Liver (tissue), 9 donors: ENCODE measurements around the gene DUT. TPM values are rescaled to one million over a fixed set of nuclear protein-coding genes. Genes with fewer than 3 reads are reported as not detected.

Experiments used
- DNase-seq: peaks from one replicate; pipeline ENCODE4 v3.0.0-alpha.2; 2017; ENCODE audit warnings: low spot score
- H3K27ac ChIP-seq, 2 donors: one replicate each; pipeline ENCODE4 v1.7.0; 2013; ENCODE audit warnings: inconsistent platforms in 2 of 2, low read length in 2 of 2, control low read depth in 1 of 2, low read depth in 1 of 2, mild to moderate bottlenecking in 1 of 2
- H3K27me3 ChIP-seq, 4 donors: one replicate each; pipeline versions ENCODE4 v1.6.1 to v1.7.0; 2013; ENCODE audit warnings: low read length in 3 of 4, inconsistent platforms in 1 of 4, mild to moderate bottlenecking in 1 of 4, moderate library complexity in 1 of 4; ENCODE audit not compliant: control insufficient read depth in 4 of 4, insufficient read depth in 4 of 4
- H3K36me3 ChIP-seq, 4 donors: one replicate each; pipeline versions ENCODE4 v1.6.1 to v1.7.0; 2013; ENCODE audit warnings: low read length in 3 of 4, mild to moderate bottlenecking in 3 of 4, low read depth in 1 of 4, moderate library complexity in 1 of 4; ENCODE audit not compliant: control insufficient read depth in 4 of 4, insufficient read depth in 3 of 4
- H3K4me1 ChIP-seq, 4 donors: one replicate each; pipeline versions ENCODE4 v1.6.1 to v1.7.0; 2013; ENCODE audit warnings: low read length in 3 of 4, mild to moderate bottlenecking in 3 of 4, moderate library complexity in 1 of 4; ENCODE audit not compliant: control insufficient read depth in 4 of 4, insufficient read depth in 4 of 4
- H3K4me3 ChIP-seq, 3 donors: one replicate each; pipeline versions ENCODE4 v1.6.1 to v1.7.0; 2013; ENCODE audit warnings: low read length in 3 of 3, control low read depth in 1 of 3, low read depth in 1 of 3, mild to moderate bottlenecking in 1 of 3
- H3K9ac ChIP-seq, 2 donors: one replicate each; pipeline ENCODE4 v1.7.0; 2013; ENCODE audit warnings: low read length in 2 of 2, mild to moderate bottlenecking in 2 of 2, moderate library complexity in 2 of 2, control low read depth in 1 of 2, low read depth in 1 of 2
- H3K9me3 ChIP-seq, 4 donors: one replicate each; pipeline versions ENCODE4 v1.6.1 to v1.7.0; 2013; ENCODE audit warnings: low read length in 3 of 4; ENCODE audit not compliant: control insufficient read depth in 4 of 4
- CTCF ChIP-seq: fragments of 150-350 bp; IDR thresholded peaks from 2 replicates; pipeline ENCODE4 v1.5.1; 2017; ENCODE audit warnings: improper control_type of control experiment, low read depth, low read length; ENCODE audit not compliant: missing input control
- EGR1 ChIP-seq, 2 donors: IDR thresholded peaks; 2 replicates each; pipeline ENCODE4 v1.6.1; 2016 to 2018; ENCODE audit warnings: antibody characterized with exemption in 2 of 2, low read depth in 2 of 2
- FOXA1 ChIP-seq: IDR thresholded peaks from 2 replicates; pipeline ENCODE4 v1.6.1; 2016; ENCODE audit warnings: antibody characterized with exemption
- FOXA2 ChIP-seq: IDR thresholded peaks from 2 replicates; pipeline ENCODE4 v1.6.1; 2016; ENCODE audit warnings: antibody characterized with exemption
- GABPA ChIP-seq, 2 donors: IDR thresholded peaks in 1 of 2; conservative IDR thresholded peaks in 1 of 2; 2 replicates each; pipeline ENCODE4 v1.6.1; 2016; ENCODE audit warnings: antibody characterized with exemption in 2 of 2, mild to moderate bottlenecking in 1 of 2, moderate library complexity in 1 of 2
- HNF4A ChIP-seq, 2 donors: conservative IDR thresholded peaks; 2 replicates each; pipeline ENCODE4 v1.6.1; 2016; ENCODE audit warnings: antibody characterized with exemption in 2 of 2, mild to moderate bottlenecking in 2 of 2
- HNF4G ChIP-seq: IDR thresholded peaks from 2 replicates; pipeline ENCODE4 v1.6.1; 2016; ENCODE audit warnings: antibody characterized with exemption
- JUND ChIP-seq, 2 donors: IDR thresholded peaks; 2 replicates each; pipeline ENCODE4 v1.6.1; 2016; ENCODE audit warnings: antibody characterized with exemption in 2 of 2
- NR2F2 ChIP-seq: IDR thresholded peaks from 2 replicates; pipeline ENCODE4 v1.6.1; 2016; ENCODE audit warnings: antibody characterized with exemption
- RAD21 ChIP-seq, 2 donors: IDR thresholded peaks; 2 replicates each; pipeline ENCODE4 v1.6.1; 2016; ENCODE audit warnings: antibody characterized with exemption in 2 of 2, mild to moderate bottlenecking in 2 of 2
- REST ChIP-seq: IDR thresholded peaks from 2 replicates; pipeline ENCODE4 v1.6.1; 2016; ENCODE audit warnings: antibody characterized with exemption, mild to moderate bottlenecking
- RXRA ChIP-seq, 2 donors: IDR thresholded peaks; 2 replicates each; pipeline ENCODE4 v1.6.1; 2017 to 2018; ENCODE audit warnings: antibody characterized with exemption in 2 of 2, mild to moderate bottlenecking in 1 of 2
- SP1 ChIP-seq: IDR thresholded peaks from 2 replicates; pipeline ENCODE4 v1.6.1; 2018; ENCODE audit warnings: antibody characterized with exemption, mild to moderate bottlenecking
- TAF1 ChIP-seq: conservative IDR thresholded peaks from 2 replicates; pipeline ENCODE4 v1.6.1; 2016; ENCODE audit warnings: antibody characterized with exemption, mild to moderate bottlenecking
- YY1 ChIP-seq: IDR thresholded peaks from 2 replicates; pipeline ENCODE4 v1.6.1; 2016; ENCODE audit warnings: antibody characterized with exemption, mild to moderate bottlenecking
- ZBTB33 ChIP-seq: IDR thresholded peaks from 2 replicates; pipeline ENCODE4 v1.6.1; 2016; ENCODE audit warnings: antibody characterized with exemption
- WGBS: extraction: QIAGEN DNeasy Blood & Tissue Kit; methylation state at CpG from one replicate; pipeline ENCODE4 v1.1.7; 2013; 5-methylcytosine and 5-hydroxymethylcytosine counted together
- polyA plus RNA-seq, 2 donors: library from polyadenylated mRNA; stranded (reverse) in 1 of 2; unstranded in 1 of 2; fragments of 200-250 nt in 1 of 2; fragments of >200 nt in 1 of 2; fragmentation: Nextera tagmentation in 1 of 2; extraction: Ambion mirVana in 1 of 2; gene quantifications; one replicate each; pipeline versions ENCODE4 v1.2.1 to v1.2.3, GENCODE V29; 2013 to 2015
- total RNA-seq, 2 donors: library from RNA; depleted of rRNA; stranded (reverse); fragments of >200 nt; gene quantifications; one replicate each; pipeline ENCODE4 v1.2.3, GENCODE V29; 2014
- TF ChIP-seq, protein P1 (sequence below): IDR thresholded peaks from 2 replicates; pipeline ENCODE4 v1.6.1; 2016; ENCODE audit warnings: antibody characterized with exemption
- TF ChIP-seq, protein P2 (sequence below): IDR thresholded peaks from 2 replicates; pipeline ENCODE4 v1.6.1; 2016; ENCODE audit warnings: antibody characterized with exemption
- donor health status: healthy.
- donor health status: healthy.
- donor health status: healthy.
- donor health status: healthy.
- donor health status: healthy.

Gene DUT
- total and polyA plus RNA-seq, 4 donors: 12.8 to 58.7 (median 35.1) TPM

DNA sequence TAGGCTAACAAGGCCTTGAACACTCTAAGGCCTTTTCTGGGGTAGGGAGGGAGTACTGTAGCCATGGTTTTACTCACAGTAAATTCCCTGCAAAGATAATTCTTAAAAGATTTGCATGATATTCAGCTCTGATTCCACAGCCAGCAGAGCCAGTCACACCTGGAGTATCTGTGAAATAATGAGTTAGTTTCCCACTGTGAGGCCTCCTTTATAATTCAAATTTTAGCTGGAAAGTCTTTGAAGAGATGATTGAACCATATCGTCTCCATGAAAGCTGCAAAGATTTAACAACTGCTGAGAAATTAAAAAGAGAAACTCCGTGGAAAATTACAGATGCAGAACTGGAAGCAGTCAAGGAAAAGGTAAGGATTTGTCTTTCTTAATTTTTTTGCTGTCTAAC is 32.3 kb upstream of the DUT start:
- WGBS: 51% methylated on average over 2 of the region's 2 CpGs
- Histone ChIP-seq H3K4me3 (no peak overlapping the region), H3K27ac (no peak overlapping the region), H3K4me1 (no peaks in the 10 kb centered on the region), H3K27me3 (no peaks in the 10 kb centered on the region), H3K36me3 (no peaks in the 10 kb centered on the region), H3K9ac (no peak overlapping the region), H3K9me3 (peaks cover 0 to 3% (median 0%) of the 10 kb centered on the region in 4 donors)
- TF ChIP-seq HNF4A (conservative IDR thresholded peaks at IDR 0.05) (no peak), ZBTB33 (no peak), JUND (IDR thresholded peaks at IDR 0.05) (no peak), REST (no peak), FOXA2 (no peak), EGR1 (IDR thresholded peaks at IDR 0.05; ENCODE audit: low read depth in 2 of 2) (no peak), GABPA (IDR thresholded peaks at IDR 0.05 in 1 of 2, conservative IDR thresholded peaks at IDR 0.05 in 1 of 2) (no peak), RAD21 (IDR thresholded peaks at IDR 0.05) (no peak), FOXA1 (no peak), SP1 (no peak), HNF4G (no peak), TAF1 (no peak), RXRA (IDR thresholded peaks at IDR 0.05) (no peak), YY1 (no peak), NR2F2 (no peak), CTCF (no peak)
- TF ChIP-seq, protein P1, sequence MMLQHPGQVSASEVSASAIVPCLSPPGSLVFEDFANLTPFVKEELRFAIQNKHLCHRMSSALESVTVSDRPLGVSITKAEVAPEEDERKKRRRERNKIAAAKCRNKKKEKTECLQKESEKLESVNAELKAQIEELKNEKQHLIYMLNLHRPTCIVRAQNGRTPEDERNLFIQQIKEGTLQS: no peak
- TF ChIP-seq, protein P2, sequence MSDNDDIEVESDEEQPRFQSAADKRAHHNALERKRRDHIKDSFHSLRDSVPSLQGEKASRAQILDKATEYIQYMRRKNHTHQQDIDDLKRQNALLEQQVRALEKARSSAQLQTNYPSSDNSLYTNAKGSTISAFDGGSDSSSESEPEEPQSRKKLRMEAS: no peak
- DNase-seq: no peak
